ENCODE data around the gene EHMT1. TPM values are rescaled to one million over a fixed set of nuclear protein-coding genes. Genes with fewer than 3 reads are reported as not detected.

EHMT1 gene
- total and polyA plus RNA-seq, 2 experiments from 2014 or later, result 162 to 177 TPM

DNA sequence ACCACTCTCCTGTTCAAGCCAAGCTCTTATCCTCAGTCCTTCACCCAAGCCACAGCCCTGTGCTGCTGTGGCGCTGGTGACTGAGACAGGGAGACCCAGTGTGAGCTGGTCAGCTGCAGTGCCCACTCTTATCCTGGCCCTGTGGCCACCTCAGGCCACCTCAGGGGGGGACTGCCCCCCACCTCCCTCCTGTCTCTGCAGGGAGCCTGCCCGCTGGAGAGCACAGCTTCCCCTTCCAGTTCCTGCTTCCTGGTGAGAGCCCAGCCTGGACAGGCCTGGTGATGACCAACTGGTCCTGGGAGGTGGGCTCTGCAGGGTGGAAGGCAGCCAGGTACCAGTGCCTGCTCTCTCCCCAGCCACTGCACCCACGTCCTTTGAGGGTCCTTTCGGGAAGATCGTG lies 5.5 kb upstream of the EHMT1 start:
- H3K4me2 ChIP-seq, result no peak overlapping the region
- H3K27me3 Mint-ChIP-seq (ENCODE audit: insufficient read depth, low read depth, poor library complexity), result peaks cover 15% of the 10 kb centered on the region
- peaks cover 19% of the 10 kb centered on the region for H3K4me1 Mint-ChIP-seq
- no peak overlapping the region for H3K27ac Mint-ChIP-seq
- H4K20me1 ChIP-seq (replicated peaks; ENCODE audit: insufficient read depth), result peaks cover 9% of the 10 kb centered on the region
- H3K27me3 ChIP-seq (ENCODE audit: insufficient read depth), result no peaks in the 10 kb centered on the region
- H3K9me3 Mint-ChIP-seq, result no peaks in the 10 kb centered on the region; the same call in 2 of the 3 replicates
- no peak overlapping the region for H2AFZ ChIP-seq
- ATAC-seq (no peak), DNase-seq (ENCODE audit: low spot score) (no peak)
- H3K36me3 ChIP-seq (ENCODE audit: insufficient read depth), result no peaks in the 10 kb centered on the region; the same call in 1 of the 2 replicates
- H3K4me1 ChIP-seq (ENCODE audit: insufficient read depth), result peaks cover 9% of the 10 kb centered on the region; the same call in 1 of the 2 replicates
- H3K79me2 ChIP-seq (replicated peaks; ENCODE audit: insufficient read depth), result peaks cover 19% of the 10 kb centered on the region
- peaks cover 22% of the 10 kb centered on the region for H3K36me3 Mint-ChIP-seq (ENCODE audit: low read depth)
- 0 out of 2 replicates have a peak, but pooled peaks cover 3% of the 10 kb centered on the region for H3F3A ChIP-seq (replicated peaks; ENCODE audit: low read depth)
- no peak overlapping the region; the same call in 2 of the 3 replicates for H3K4me3 Mint-ChIP-seq
- H3K4me3 ChIP-seq, result no peak overlapping the region
- H3K9me2 ChIP-seq (ENCODE audit: insufficient read depth), result no peaks in the 10 kb centered on the region
- no peak overlapping the region for H3K27ac ChIP-seq (ENCODE audit: low read depth)
- TF ChIP-seq POLR2AphosphoS5 (IDR thresholded peaks at IDR 0.05; ENCODE audit: low read depth) (no peak), REST (IDR thresholded peaks at IDR 0.05; ENCODE audit: unreplicated experiment) (no peak), EZH2phosphoT487 (IDR thresholded peaks at IDR 0.05; ENCODE audit: unreplicated experiment) (no peak), JUNB (IDR thresholded peaks at IDR 0.05; ENCODE audit: unreplicated experiment) (no peak), ZNF462 (CRISPR knock-in tag; IDR thresholded peaks at IDR 0.05) (no peak), CTCF (conservative IDR thresholded peaks at IDR 0.05; ENCODE audit: low read depth in 2 of 2) (no peak), STAT1 (IDR thresholded peaks at IDR 0.05; ENCODE audit: unreplicated experiment) (no peak), CREB1 (CRISPR knock-in tag; IDR thresholded peaks at IDR 0.05; ENCODE audit: low read depth) (no peak), ZNF114 (CRISPR knock-in tag; IDR thresholded peaks at IDR 0.05) (no peak), ZNF331 (CRISPR knock-in tag; IDR thresholded peaks at IDR 0.05; ENCODE audit: low read depth) (no peak), NANOG (IDR thresholded peaks at IDR 0.05; ENCODE audit: borderline replicate concordance) (no peak), EZH2 (IDR thresholded peaks at IDR 0.05; ENCODE audit: low read depth, unreplicated experiment) (no peak)
- TF ChIP-seq, protein P1, sequence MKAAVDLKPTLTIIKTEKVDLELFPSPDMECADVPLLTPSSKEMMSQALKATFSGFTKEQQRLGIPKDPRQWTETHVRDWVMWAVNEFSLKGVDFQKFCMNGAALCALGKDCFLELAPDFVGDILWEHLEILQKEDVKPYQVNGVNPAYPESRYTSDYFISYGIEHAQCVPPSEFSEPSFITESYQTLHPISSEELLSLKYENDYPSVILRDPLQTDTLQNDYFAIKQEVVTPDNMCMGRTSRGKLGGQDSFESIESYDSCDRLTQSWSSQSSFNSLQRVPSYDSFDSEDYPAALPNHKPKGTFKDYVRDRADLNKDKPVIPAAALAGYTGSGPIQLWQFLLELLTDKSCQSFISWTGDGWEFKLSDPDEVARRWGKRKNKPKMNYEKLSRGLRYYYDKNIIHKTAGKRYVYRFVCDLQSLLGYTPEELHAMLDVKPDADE (IDR thresholded peaks at IDR 0.05), result no peak
